Testis (tissue), 3 donors: ENCODE data around the gene CDS1. TPM values are rescaled to one million over a fixed set of nuclear protein-coding genes. Genes with fewer than 3 reads are reported as not detected.

Experiments used
- DNase-seq: peaks from one replicate; pipeline ENCODE4 v3.0.0-alpha.2; 2019
- H3K27ac ChIP-seq, 2 donors: fragments of 200-600 bp; sonication (generic); one replicate each; pipeline ENCODE4 v1.5.1; 2019
- H3K27me3 ChIP-seq: fragments of 200-600 bp; sonication (generic); one replicate; pipeline ENCODE4 v1.5.1; 2019
- H3K36me3 ChIP-seq: fragments of 200-600 bp; sonication (generic); one replicate; pipeline ENCODE4 v1.5.1; 2017; ENCODE audit warnings: low read depth; ENCODE audit errors: missing control alignments
- H3K4me1 ChIP-seq: fragments of 200-600 bp; sonication (generic); one replicate; pipeline ENCODE4 v1.5.1; 2019
- H3K4me3 ChIP-seq, 2 donors: fragments of 200-600 bp; sonication (generic); one replicate each; pipeline ENCODE4 v1.5.1; 2017 to 2019
- H3K9me3 ChIP-seq: fragments of 200-600 bp; sonication (generic); one replicate; pipeline ENCODE4 v1.5.1; 2017
- CTCF ChIP-seq, 3 experiments: fragments of 450-650 bp in 2 of 3; fragments of 200-600 bp in 1 of 3; sonication (generic) in 1 of 3; IDR thresholded peaks; one replicate each; pipeline ENCODE4 v1.5.1; 2016 to 2019; ENCODE audit warnings: antibody characterized with exemption in 3 of 3, mild to moderate bottlenecking in 2 of 3, moderate library complexity in 1 of 3
- POLR2A ChIP-seq: fragments of 450-650 bp; IDR thresholded peaks from one replicate; pipeline ENCODE4 v1.6.1; 2017; ENCODE audit warnings: antibody characterized with exemption, mild to moderate bottlenecking, moderate library complexity
- WGBS, 2 donors: methylation state at CpG; one replicate each; pipeline ENCODE4 v1.1.5; 2018; 5-methylcytosine and 5-hydroxymethylcytosine counted together
- intact Hi-C: fragments of 100-400 bp; cut with DNase I; formaldehyde crosslinking; loops from one replicate; pipeline ENCODE4 v1.15.1; 2023; ENCODE audit warnings: low total_unique reads
- polyA plus RNA-seq: library from polyadenylated mRNA; stranded (reverse); fragments of 350-450 nt; fragmentation: Illumina TruSeq; extraction: RNeasy Lipid Tissue Mini Kit (QIAGEN cat#74804); gene quantifications from one replicate; pipeline ENCODE4 v1.2.3, GENCODE V29; 2014; ENCODE audit warnings: low read depth, low replicate concordance; ENCODE audit not compliant: insufficient read depth
- total RNA-seq, 2 donors: library from RNA; depleted of rRNA; stranded (reverse); fragments of >200 nt; gene quantifications; one replicate each; pipeline ENCODE4 v1.2.3, GENCODE V29; 2016

The CDS1 gene
- total and polyA plus RNA-seq, 3 donors from 2014 or later: 13.5 to 20.3 (median 15.2) TPM

GRCh38 chr4:84684361-84684760, 101.4 kb downstream of the CDS1 start:
- H3K4me1 ChIP-seq: no peaks in the 10 kb centered on the region
- intact Hi-C loops: no loop called here
- H3K27me3 ChIP-seq: no peaks in the 10 kb centered on the region
- H3K36me3 ChIP-seq: no peaks in the 10 kb centered on the region
- 86 to 87% methylated on average over 3 of the region's 3 CpGs for WGBS, 2 donors
- H3K27ac ChIP-seq: no peak overlapping the region
- no peak for DNase-seq
- H3K9me3 ChIP-seq: no peaks in the 10 kb centered on the region
- no peak for TF ChIP-seq POLR2A
- no peak for TF ChIP-seq CTCF (IDR thresholded peaks at IDR 0.05)
- H3K4me3 ChIP-seq: no peak overlapping the region

- intact Hi-C loops: no loop called here
- no peak overlapping the region for H3K27ac ChIP-seq
- TF ChIP-seq CTCF (IDR thresholded peaks at IDR 0.05) (no peak), POLR2A (no peak)
- 52 to 70% methylated on average over 1 of the region's 1 CpG for WGBS, 2 donors
- no peaks in the 10 kb centered on the region for H3K36me3 ChIP-seq
- no peaks in the 10 kb centered on the region for H3K9me3 ChIP-seq
- H3K4me1 ChIP-seq: no peaks in the 10 kb centered on the region
- no peaks in the 10 kb centered on the region for H3K27me3 ChIP-seq
- DNase-seq: no peak
- no peak overlapping the region for H3K4me3 ChIP-seq
These were observed 102.2 kb downstream of the CDS1 start for GRCh38 chr4:84685105-84685504.

- no peak for DNase-seq
- H3K36me3 ChIP-seq: no peaks in the 10 kb centered on the region
- TF ChIP-seq POLR2A: no peak
- TF ChIP-seq CTCF (IDR thresholded peaks at IDR 0.05): no peak
- WGBS, 2 donors: 95 to 96% methylated on average over 5 of the region's 5 CpGs
- no peaks in the 10 kb centered on the region for H3K4me1 ChIP-seq
- H3K27ac ChIP-seq: no peak overlapping the region
- intact Hi-C loops: no loop called here
- H3K9me3 ChIP-seq: no peaks in the 10 kb centered on the region
- H3K27me3 ChIP-seq: no peaks in the 10 kb centered on the region
- H3K4me3 ChIP-seq: no peak overlapping the region
These were observed 105.7 kb downstream of the CDS1 start for GRCh38 chr4:84688605-84689004.

GRCh38 chr4:84689197-84689596, 106.3 kb downstream of the CDS1 start:
- intact Hi-C loops: no loop called here
- no peaks in the 10 kb centered on the region for H3K36me3 ChIP-seq

More at GRCh38 chr4:84689197-84689596, 106.3 kb downstream of the CDS1 start:
- Histone ChIP-seq H3K27me3 (no peaks in the 10 kb centered on the region), H3K4me1 (no peaks in the 10 kb centered on the region), H3K27ac (no peak overlapping the region), H3K9me3 (no peaks in the 10 kb centered on the region), H3K4me3 (no peak overlapping the region)
- no peak for DNase-seq
- TF ChIP-seq POLR2A: no peak
- TF ChIP-seq CTCF (IDR thresholded peaks at IDR 0.05): no peak
